Hepatocyte (in vitro differentiated cells): ENCODE measurements around the gene CHEK2. TPM values are rescaled to one million over a fixed set of nuclear protein-coding genes. Genes with fewer than 3 reads are reported as not detected.
"Not testable (repeated sequence)": the region's sequence is repeated elsewhere in the genome, so short reads cannot be mapped to it uniquely, and the experiment has no call there.

ENCODE experiments used
- DNase-seq: peaks from one replicate; pipeline ENCODE4 v3.0.0-alpha.2; 2016; ENCODE audit warnings: low spot score
- H2AFZ ChIP-seq: fragments of 200-600 bp; sonication (generic); 2 replicates; pipeline ENCODE4 v1.6.0; 2016; ENCODE audit warnings: antibody characterized with exemption, mild to moderate bottlenecking
- H3K27ac ChIP-seq: fragments of 200-600 bp; sonication (generic); 2 replicates; pipeline ENCODE4 v1.5.1; 2016; ENCODE audit warnings: mild to moderate bottlenecking
- H3K27me3 ChIP-seq: fragments of 200-600 bp; sonication (generic); 2 replicates; pipeline ENCODE4 v1.6.1; 2016
- H3K36me3 ChIP-seq: fragments of 200-600 bp; sonication (generic); replicated peaks from 2 replicates; pipeline ENCODE4 v1.5.1; 2016; ENCODE audit warnings: low read depth; ENCODE audit not compliant: insufficient read depth
- H3K4me1 ChIP-seq: fragments of 200-600 bp; sonication (generic); 2 replicates; pipeline ENCODE4 v1.5.1; 2016; ENCODE audit warnings: mild to moderate bottlenecking, moderate library complexity; ENCODE audit not compliant: insufficient read depth
- H3K4me2 ChIP-seq: fragments of 200-600 bp; sonication (generic); 2 replicates; pipeline ENCODE4 v1.6.0; 2016
- H3K4me3 ChIP-seq: fragments of 200-600 bp; sonication (generic); 2 replicates; pipeline ENCODE4 v1.5.1; 2016; ENCODE audit warnings: mild to moderate bottlenecking
- H3K79me2 ChIP-seq: fragments of 200-600 bp; sonication (generic); 2 replicates; pipeline ENCODE4 v1.6.0; 2017; ENCODE audit warnings: mild to moderate bottlenecking
- H3K9me2 ChIP-seq: fragments of 200-600 bp; sonication (generic); replicated peaks from 2 replicates; pipeline ENCODE4 v1.6.0; 2017; ENCODE audit warnings: mild to moderate bottlenecking; ENCODE audit not compliant: insufficient read depth
- H3K9me3 ChIP-seq: fragments of 200-600 bp; sonication (generic); 2 replicates; pipeline ENCODE4 v1.5.1; 2016; ENCODE audit warnings: low read depth, mild to moderate bottlenecking
- H4K20me1 ChIP-seq: fragments of 200-600 bp; sonication (generic); 2 replicates; pipeline ENCODE4 v1.6.0; 2016; ENCODE audit warnings: mild to moderate bottlenecking; ENCODE audit not compliant: insufficient read depth, poor library complexity, severe bottlenecking
- CTCF ChIP-seq: fragments of 200-600 bp; sonication (generic); IDR thresholded peaks from 2 replicates; pipeline ENCODE4 v1.5.1; 2016; ENCODE audit warnings: antibody characterized with exemption, mild to moderate bottlenecking; ENCODE audit not compliant: poor library complexity
- EZH2 ChIP-seq: fragments of 200-600 bp; sonication (generic); IDR thresholded peaks from 2 replicates; pipeline ENCODE4 v1.6.1; 2016; ENCODE audit warnings: antibody characterized with exemption, mild to moderate bottlenecking, borderline replicate concordance
- EZH2phosphoT487 ChIP-seq: fragments of 200-600 bp; sonication (generic); IDR thresholded peaks from one replicate; pipeline ENCODE4 v1.6.1; 2018; ENCODE audit warnings: antibody characterized with exemption, mild to moderate bottlenecking, low read depth, moderate library complexity; ENCODE audit not compliant: unreplicated experiment, severe bottlenecking
- WGBS: methylation state at CpG from one replicate; pipeline ENCODE4 v1.1.6; 2016; ENCODE audit warnings: low lambda C conversion rate; ENCODE audit errors: missing lambda C conversion rate; 5-methylcytosine and 5-hydroxymethylcytosine counted together
- polyA plus RNA-seq: library from polyadenylated mRNA; unstranded; fragments of >200 nt; fragmentation: Nextera tagmentation; extraction: Ambion mirVana; gene quantifications from 2 replicates; pipeline ENCODE4 v1.2.1, GENCODE V29; 2016
- total RNA-seq: library from RNA; depleted of rRNA; stranded (reverse); fragments of >200 nt; gene quantifications from 2 replicates; pipeline ENCODE4 v1.2.3, GENCODE V29; 2014

CHEK2 gene
- total and polyA plus RNA-seq, 2 experiments from 2014 or later: 17.1 to 25.9 TPM

GRCh38 chr22:28769394-28770085 is 27.9 kb upstream of the CHEK2 start:
- WGBS: 84% methylated on average over 14 of the region's 14 CpGs
- no peaks in the 10 kb centered on the region for H4K20me1 ChIP-seq

DNA sequence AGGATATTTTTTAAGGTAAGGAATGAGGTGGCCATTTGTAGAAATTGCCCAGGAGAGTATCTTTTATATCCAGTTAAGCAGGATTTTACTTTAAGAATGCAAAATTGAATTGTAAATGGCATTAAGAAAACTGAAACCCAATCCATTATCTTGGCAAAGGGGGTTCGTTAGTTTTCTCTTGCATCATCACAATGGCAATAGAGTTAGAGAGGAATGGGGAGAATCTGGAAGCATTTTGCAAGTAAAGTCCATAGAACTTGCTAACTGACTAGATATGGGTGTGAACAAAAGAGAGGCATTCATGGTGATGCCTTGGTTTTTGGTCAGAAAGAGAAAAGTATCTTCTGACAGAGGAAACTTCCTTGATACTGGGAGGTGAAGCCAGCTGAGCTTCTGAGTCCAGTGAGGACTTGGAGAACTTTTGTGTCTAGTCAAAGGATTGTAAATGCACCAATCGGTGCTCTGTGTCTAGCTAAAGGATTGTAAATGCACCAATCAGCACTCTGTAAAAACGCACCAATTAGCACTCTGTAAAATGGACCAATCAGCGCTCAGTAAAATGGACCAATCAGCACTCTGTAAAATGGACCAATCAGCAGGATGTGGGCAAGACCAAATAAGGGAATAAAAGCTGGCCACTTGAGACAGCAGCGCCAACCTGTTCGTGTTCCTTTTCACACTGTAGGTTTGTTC is 27.2 kb upstream of the CHEK2 start:
- H3K4me3 ChIP-seq: no peak overlapping the region
- no peaks in the 10 kb centered on the region for H3K36me3 ChIP-seq
- TF ChIP-seq EZH2phosphoT487 (no peak), CTCF (no peak), EZH2 (no peak)
- 93% methylated on average over 6 of the region's 6 CpGs for WGBS
- no peaks in the 10 kb centered on the region for H3K27me3 ChIP-seq
- H3K4me1 ChIP-seq: no peaks in the 10 kb centered on the region
- peaks cover 9% of the 10 kb centered on the region for H3K79me2 ChIP-seq
- H3K4me2 ChIP-seq: no peak overlapping the region
- no peaks in the 10 kb centered on the region for H4K20me1 ChIP-seq
- H3K9me3 ChIP-seq: no peaks in the 10 kb centered on the region
- H3K27ac ChIP-seq: no peak overlapping the region
- no peak overlapping the region for H2AFZ ChIP-seq
- H3K9me2 ChIP-seq: no peaks in the 10 kb centered on the region
- no peak for DNase-seq

More at GRCh38 chr22:28769394-28770085, 27.9 kb upstream of the CHEK2 start:
- Histone ChIP-seq H3K9me2 (no peaks in the 10 kb centered on the region), H3K79me2 (peaks cover 15% of the 10 kb centered on the region), H3K27ac (no peak overlapping the region), H3K27me3 (no peaks in the 10 kb centered on the region), H3K4me1 (peaks cover 5% of the 10 kb centered on the region), H3K4me3 (no peak overlapping the region), H3K9me3 (no peaks in the 10 kb centered on the region), H3K36me3 (no peaks in the 10 kb centered on the region), H2AFZ (no peak overlapping the region), H3K4me2 (no peak overlapping the region)
- TF ChIP-seq CTCF (no peak), EZH2phosphoT487 (no peak), EZH2 (no peak)
- DNase-seq: no peak

- no peak for DNase-seq
These were observed 25.0 kb upstream of the CHEK2 start for GRCh38 chr22:28766628-28767027.

GRCh38 chr22:28762000-28762399 is 20.4 kb upstream of the CHEK2 start:
- H3K79me2 ChIP-seq, H3K4me3 ChIP-seq, H4K20me1 ChIP-seq, H3K27ac ChIP-seq, H3K36me3 ChIP-seq, H3K4me2 ChIP-seq, H3K9me2 ChIP-seq, H3K27me3 ChIP-seq, DNase-seq, H3K4me1 ChIP-seq, H3K9me3 ChIP-seq, H2AFZ ChIP-seq: not testable (repeated sequence)
- 91% methylated on average over 4 of the region's 4 CpGs for WGBS

More at GRCh38 chr22:28766628-28767027, 25.0 kb upstream of the CHEK2 start:
- no peak overlapping the region for H3K4me3 ChIP-seq
- H3K4me2 ChIP-seq: no peak overlapping the region
- H2AFZ ChIP-seq: no peak overlapping the region
- WGBS: 93% methylated on average over 3 of the region's 3 CpGs
- H3K27me3 ChIP-seq: no peaks in the 10 kb centered on the region
- no peak for TF ChIP-seq EZH2
- no peak for TF ChIP-seq EZH2phosphoT487
- TF ChIP-seq CTCF: no peak
- H4K20me1 ChIP-seq: no peaks in the 10 kb centered on the region
- H3K4me1 ChIP-seq: no peaks in the 10 kb centered on the region
- no peaks in the 10 kb centered on the region for H3K36me3 ChIP-seq
- H3K27ac ChIP-seq: no peak overlapping the region
- H3K9me3 ChIP-seq: no peaks in the 10 kb centered on the region
- H3K79me2 ChIP-seq: no peaks in the 10 kb centered on the region
- no peaks in the 10 kb centered on the region for H3K9me2 ChIP-seq
